CD4-positive, alpha-beta T cell treated with Interleukin-6 for 4 hours (primary cell): ENCODE data around the gene ZNF205.
"Not testable (repeated sequence)": the region's sequence is repeated elsewhere in the genome, so short reads cannot be mapped to it uniquely, and the experiment has no call there.

Source experiments
- DNase-seq: peaks from one replicate; pipeline ENCODE4 v3.0.0-alpha.2; 2020; ENCODE audit warnings: mixed read lengths

ZNF205 gene

GRCh38 chr16:3150346-3151218, 38.2 kb downstream of the ZNF205 start:
- DNase-seq, result peak; percentile 96

GRCh38 chr16:3152027-3152276, 39.6 kb downstream of the ZNF205 start:
- peak; percentile 29 for DNase-seq

DNA sequence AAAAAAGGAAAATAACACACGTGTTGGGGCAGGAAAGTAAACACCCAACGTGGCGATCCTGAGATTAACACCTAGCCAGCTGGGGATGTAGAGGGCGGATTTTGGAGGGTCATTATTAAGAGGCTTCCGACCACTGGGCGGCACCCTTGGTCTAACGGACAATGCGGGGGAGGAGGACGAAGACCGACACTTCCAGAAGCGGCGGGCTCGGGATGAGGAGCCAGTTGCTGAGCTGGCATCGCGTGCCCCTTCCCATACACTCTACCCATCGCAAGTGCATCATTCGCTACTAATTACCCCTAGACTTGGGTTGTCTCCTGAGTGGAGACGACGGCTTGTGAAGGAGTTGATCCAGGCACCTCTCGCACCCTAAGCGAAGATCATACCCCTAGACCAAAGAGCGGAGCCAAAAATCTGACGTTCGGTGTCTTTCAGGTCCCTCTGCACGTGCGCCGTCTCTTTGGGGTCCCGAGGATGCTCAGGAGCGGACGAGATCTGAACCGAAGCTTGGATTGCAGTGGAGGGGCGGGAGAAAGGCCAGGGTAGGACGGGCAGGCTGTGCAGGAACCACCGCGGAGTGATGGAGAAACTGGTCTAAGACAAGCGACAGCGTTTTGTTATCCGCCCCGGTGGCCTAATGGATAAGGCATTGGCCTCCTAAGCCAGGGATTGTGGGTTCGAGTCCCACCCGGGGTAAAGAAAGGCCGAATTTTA, 40.0 kb downstream of the ZNF205 start:
- DNase-seq, result peak; percentile 77

DNA sequence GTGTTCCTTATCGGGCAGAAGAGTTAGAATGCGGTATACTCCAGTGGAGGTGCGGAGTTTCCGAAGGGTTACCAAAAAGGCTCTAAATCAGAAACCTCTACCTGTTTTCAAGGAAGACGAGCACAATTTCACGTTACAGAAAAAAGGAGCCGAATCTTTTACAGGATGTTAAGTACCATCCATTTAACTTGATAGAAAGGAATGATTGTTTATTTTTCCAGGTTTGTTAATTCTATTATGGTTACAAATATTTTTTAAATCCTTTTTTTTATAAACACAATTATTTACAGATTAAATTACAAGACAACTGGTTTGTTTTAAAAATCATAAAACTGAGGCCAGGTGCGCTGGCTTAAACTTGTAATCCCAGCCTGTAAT, 40.6 kb downstream of the ZNF205 start:
- DNase-seq, result no peak

- DNase-seq, result no peak
These were observed 42.8 kb downstream of the ZNF205 start for GRCh38 chr16:3155181-3155580.

- DNase-seq, result no peak
These were observed 43.6 kb downstream of the ZNF205 start for GRCh38 chr16:3155972-3156371.

DNA sequence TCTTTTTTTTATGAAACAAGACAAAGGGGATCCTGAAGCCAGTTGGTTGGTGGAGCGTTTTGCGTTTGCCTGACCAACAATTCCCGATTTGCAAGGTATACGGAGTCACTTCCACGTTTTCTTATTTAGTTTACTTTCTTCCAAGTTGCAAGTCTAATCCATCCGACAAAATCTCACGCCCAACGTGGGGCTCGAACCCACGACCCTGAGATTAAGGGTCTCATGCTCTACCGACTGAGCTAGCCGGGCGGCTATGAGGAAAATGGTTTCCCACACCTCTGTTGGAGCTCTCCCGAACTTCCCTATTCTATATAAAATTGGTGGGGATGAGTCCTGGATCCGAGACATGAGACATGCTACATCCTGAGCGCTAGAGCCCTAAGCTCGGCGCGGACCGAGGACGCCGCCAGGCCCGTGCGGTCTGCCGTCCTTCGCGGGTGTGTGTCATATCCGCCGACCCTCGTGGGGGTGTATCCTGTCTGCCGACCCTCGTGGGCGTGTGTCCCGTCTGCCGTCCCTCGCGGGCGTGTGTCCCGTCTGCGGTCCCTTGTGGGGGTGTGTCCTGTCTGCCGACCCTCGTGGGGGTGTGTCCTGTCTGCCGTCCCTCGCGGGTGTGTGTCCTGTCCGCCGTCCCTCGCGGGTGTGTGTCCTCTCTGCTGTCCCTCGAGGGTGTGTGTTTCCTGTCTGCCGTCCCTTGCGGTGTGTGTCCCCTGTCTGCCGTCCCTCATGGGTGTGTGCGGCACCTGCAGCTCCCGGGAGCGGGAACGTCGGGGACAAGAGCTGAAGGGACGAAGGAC, 45.0 kb downstream of the ZNF205 start:
- DNase-seq, result peak; percentile 59

- no peak for DNase-seq
These were observed 45.7 kb downstream of the ZNF205 start for GRCh38 chr16:3158026-3158509.

- DNase-seq, result peak; percentile 96
These were observed 46.3 kb downstream of the ZNF205 start for GRCh38 chr16:3158510-3159314.

DNA sequence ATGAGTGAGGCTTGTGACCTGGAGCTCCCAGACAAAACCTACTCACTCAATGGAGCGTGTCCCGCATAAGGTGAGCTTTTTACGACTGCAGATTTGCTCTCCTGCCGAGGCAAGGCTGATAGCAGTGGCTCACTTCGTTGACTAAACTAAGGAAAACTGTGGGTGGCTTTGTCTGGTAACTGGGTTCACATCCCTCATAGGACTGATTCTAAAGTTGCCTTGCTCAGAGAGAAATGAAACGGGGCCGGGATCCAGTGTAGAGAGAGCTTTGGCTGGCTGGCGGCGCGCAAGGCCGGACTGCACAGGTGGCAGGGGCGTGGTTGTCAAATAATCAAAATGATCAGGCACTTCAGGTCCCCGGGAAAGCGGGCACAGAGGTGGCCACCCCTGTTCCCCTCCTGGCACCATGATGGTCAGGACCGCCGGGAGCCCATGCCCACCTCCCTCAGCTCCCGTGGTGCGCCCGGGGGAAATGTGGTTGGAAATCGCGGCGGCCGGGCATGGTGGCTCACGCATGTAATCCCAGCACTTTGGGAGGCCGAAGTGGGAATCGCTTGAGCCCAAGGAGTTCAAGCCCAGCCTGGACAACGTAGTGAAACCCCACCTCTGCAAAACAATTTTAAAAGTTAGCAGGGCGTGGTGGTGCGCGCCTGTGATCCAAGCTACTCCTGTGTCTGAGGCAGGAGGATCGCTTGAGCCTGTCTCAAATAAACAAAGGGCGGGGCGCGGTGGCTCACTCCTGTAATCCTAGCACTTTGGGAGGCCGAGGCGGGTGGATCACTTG, 49.0 kb downstream of the ZNF205 start:
- DNase-seq, result no peak

- no peak for DNase-seq
These were observed 52.0 kb downstream of the ZNF205 start for GRCh38 chr16:3164121-3164991.

DNA sequence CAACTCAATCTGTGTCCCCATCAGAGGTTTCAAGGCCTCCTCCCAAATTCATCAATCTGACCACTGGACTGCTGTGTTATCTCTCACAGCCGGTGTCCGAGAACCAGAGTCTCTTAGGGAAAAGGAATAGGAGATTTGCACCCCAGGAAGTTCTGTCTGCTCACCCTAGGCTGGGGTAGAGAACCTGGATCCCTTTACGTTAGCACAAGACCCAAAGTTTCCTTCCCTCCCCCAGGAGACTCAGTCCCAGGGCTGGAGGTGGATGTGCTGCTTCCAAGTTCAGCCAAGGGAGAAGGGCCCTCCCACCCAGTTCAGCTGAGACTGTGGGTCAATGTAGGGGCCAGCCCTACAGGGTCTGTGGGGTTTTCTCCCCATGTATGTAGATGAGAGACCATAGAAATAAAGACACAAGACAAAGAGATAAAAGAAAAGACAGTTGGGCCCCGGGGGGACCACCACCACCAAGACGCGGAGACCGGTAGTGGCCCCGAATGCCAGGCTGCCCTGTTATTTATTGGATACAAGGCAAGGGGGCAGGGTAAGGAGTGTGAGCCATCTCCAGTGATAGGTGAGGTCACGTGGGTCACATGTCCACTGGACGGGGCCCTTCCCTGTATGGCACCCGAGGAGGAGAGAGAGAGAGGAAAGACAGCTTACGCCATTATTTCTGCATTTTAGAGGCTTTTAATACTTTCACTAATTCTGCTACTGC, 52.9 kb downstream of the ZNF205 start:
- DNase-seq, result no peak

GRCh38 chr16:3166505-3166886, 54.1 kb downstream of the ZNF205 start:
- DNase-seq, result no peak

GRCh38 chr16:3168729-3169128, 56.3 kb downstream of the ZNF205 start:
- DNase-seq, result not testable (repeated sequence)
